OCI-M2 (cell line): ENCODE results near the gene AKAP13.

Source experiments
- DNase-seq: peaks from one replicate; lab custom pipeline; 2025; ENCODE audit not compliant: unreplicated experiment; lab: John Stamatoyannopoulos, UW

Gene AKAP13

GRCh38 chr15:85752124-85752475, 371.7 kb downstream of the AKAP13 start:
- no peak for DNase-seq

GRCh38 chr15:85752491-85752961, 372.1 kb downstream of the AKAP13 start:
- no peak for DNase-seq

GRCh38 chr15:85753261-85753660, 372.9 kb downstream of the AKAP13 start:
- no peak for DNase-seq

- no peak for DNase-seq
These were observed 373.5 kb downstream of the AKAP13 start for GRCh38 chr15:85753791-85754452.

- DNase-seq = no peak
These were observed 374.6 kb downstream of the AKAP13 start for GRCh38 chr15:85754989-85755388.

GRCh38 chr15:85755471-85755870, 375.1 kb downstream of the AKAP13 start:
- no peak for DNase-seq

GRCh38 chr15:85755942-85756341, 375.5 kb downstream of the AKAP13 start:
- no peak for DNase-seq

GRCh38 chr15:85756411-85757072, 376.1 kb downstream of the AKAP13 start:
- DNase-seq = no peak

GRCh38 chr15:85757073-85757938, 376.9 kb downstream of the AKAP13 start:
- DNase-seq = no peak

GRCh38 chr15:85757939-85758654, 377.7 kb downstream of the AKAP13 start:
- no peak for DNase-seq

- no peak for DNase-seq
These were observed 378.2 kb downstream of the AKAP13 start for GRCh38 chr15:85758655-85758978.

GRCh38 chr15:85759376-85759775, 379.0 kb downstream of the AKAP13 start:
- no peak for DNase-seq

- no peak for DNase-seq
These were observed 379.6 kb downstream of the AKAP13 start for GRCh38 chr15:85760049-85760448.

- no peak for DNase-seq
These were observed 380.3 kb downstream of the AKAP13 start for GRCh38 chr15:85760531-85761371.

- no peak for DNase-seq
These were observed 381.2 kb downstream of the AKAP13 start for GRCh38 chr15:85761635-85762034.

GRCh38 chr15:85762039-85762755, 381.8 kb downstream of the AKAP13 start:
- no peak for DNase-seq

GRCh38 chr15:85762756-85763127, 382.3 kb downstream of the AKAP13 start:
- DNase-seq = no peak

GRCh38 chr15:85763157-85763556, 382.8 kb downstream of the AKAP13 start:
- no peak for DNase-seq

- no peak for DNase-seq
These were observed 383.6 kb downstream of the AKAP13 start for GRCh38 chr15:85763673-85764633.
